Transverse colon (tissue), 4 donors: ENCODE data around the gene AP3M1. TPM values are rescaled to one million over a fixed set of nuclear protein-coding genes. Genes with fewer than 3 reads are reported as not detected.

Experiments
- DNase-seq: peaks from one replicate; pipeline ENCODE4 v3.0.0-alpha.2; 2019
- H3K27ac ChIP-seq, 4 donors: fragments of 200-600 bp; sonication (generic); 2 replicates each; pipeline ENCODE4 v1.5.1; 2016 to 2018; ENCODE audit warnings: inconsistent platforms in 4 of 4
- H3K27me3 ChIP-seq: fragments of 200-600 bp; sonication (generic); 2 replicates; pipeline ENCODE4 v1.5.1; 2017; ENCODE audit warnings: inconsistent platforms
- H3K36me3 ChIP-seq, 4 donors: fragments of 200-600 bp; sonication (generic); 2 replicates each; pipeline ENCODE4 v1.5.1; 2017 to 2019; ENCODE audit warnings: inconsistent platforms in 4 of 4
- H3K4me1 ChIP-seq, 4 donors: fragments of 200-600 bp; sonication (generic); 2 replicates each; pipeline ENCODE4 v1.5.1; 2017 to 2020; ENCODE audit warnings: inconsistent platforms in 4 of 4
- H3K4me3 ChIP-seq, 4 donors: fragments of 200-600 bp; sonication (generic); 1 replicate in 1 of 4; 2 replicates in 3 of 4; pipeline versions ENCODE4 v1.5.1 to v1.6.1; 2017 to 2019; ENCODE audit warnings: inconsistent platforms in 4 of 4
- H3K9me3 ChIP-seq, 2 donors: fragments of 200-600 bp; sonication (generic); 2 replicates each; pipeline ENCODE4 v1.5.1; 2017 to 2019; ENCODE audit warnings: inconsistent platforms in 2 of 2
- EP300 ChIP-seq: sonication (generic); formaldehyde crosslinking; IDR thresholded peaks from one replicate; pipeline ENCODE4 v1.6.1; 2017; ENCODE audit warnings: antibody characterized with exemption, low read depth
- POLR2A ChIP-seq: fragments of 450-650 bp; IDR thresholded peaks from one replicate; pipeline ENCODE4 v1.6.1; 2016; ENCODE audit warnings: antibody characterized with exemption, mild to moderate bottlenecking, moderate library complexity
- POLR2AphosphoS5 ChIP-seq, 3 donors: sonication (generic); formaldehyde crosslinking; IDR thresholded peaks; one replicate each; pipeline ENCODE4 v1.6.1; 2016; ENCODE audit warnings: antibody characterized with exemption in 3 of 3
- WGBS, 2 donors: methylation state at CpG; one replicate each; pipeline ENCODE4 v1.1.5; 2018; ENCODE audit warnings: low coverage in 1 of 2; 5-methylcytosine and 5-hydroxymethylcytosine counted together
- in situ Hi-C, 4 donors: fragments of 200-750 bp; cut with MboI; loops; one replicate each; pipeline versions ENCODE4 v1.15.0 to v1.15.1; 2017; ENCODE audit warnings: low sequenced_read_pairs in 3 of 4, low pct_ligation_motif_present in 1 of 4, low pct_unique_long_range_greater_than_20kb in 1 of 4
- intact Hi-C: fragments of 100-400 bp; cut with DNase I; formaldehyde crosslinking; loops from one replicate; pipeline ENCODE4 v1.15.1; 2023; ENCODE audit warnings: low total_unique reads
- total RNA-seq, 4 donors: library from RNA; depleted of rRNA; stranded (reverse); fragments of >200 nt; gene quantifications; one replicate each; pipeline ENCODE4 v1.1.0, GENCODE V29; 2016
- TF ChIP-seq, protein P1 (sequence below), 5 experiments: fragments of 200-600 bp in 3 of 5; fragments of 450-650 bp in 2 of 5; sonication (generic) in 3 of 5; IDR thresholded peaks; 1 replicate in 2 of 5; 2 replicates in 3 of 5; pipeline ENCODE4 v1.5.1; 2016 to 2017; ENCODE audit warnings: antibody characterized with exemption in 5 of 5, inconsistent platforms in 3 of 5, mild to moderate bottlenecking in 2 of 5, moderate library complexity in 1 of 5

The AP3M1 gene
- total RNA-seq, 4 donors from 2014 or later, result 10.1 to 27.3 (median 21.3) TPM

DNA sequence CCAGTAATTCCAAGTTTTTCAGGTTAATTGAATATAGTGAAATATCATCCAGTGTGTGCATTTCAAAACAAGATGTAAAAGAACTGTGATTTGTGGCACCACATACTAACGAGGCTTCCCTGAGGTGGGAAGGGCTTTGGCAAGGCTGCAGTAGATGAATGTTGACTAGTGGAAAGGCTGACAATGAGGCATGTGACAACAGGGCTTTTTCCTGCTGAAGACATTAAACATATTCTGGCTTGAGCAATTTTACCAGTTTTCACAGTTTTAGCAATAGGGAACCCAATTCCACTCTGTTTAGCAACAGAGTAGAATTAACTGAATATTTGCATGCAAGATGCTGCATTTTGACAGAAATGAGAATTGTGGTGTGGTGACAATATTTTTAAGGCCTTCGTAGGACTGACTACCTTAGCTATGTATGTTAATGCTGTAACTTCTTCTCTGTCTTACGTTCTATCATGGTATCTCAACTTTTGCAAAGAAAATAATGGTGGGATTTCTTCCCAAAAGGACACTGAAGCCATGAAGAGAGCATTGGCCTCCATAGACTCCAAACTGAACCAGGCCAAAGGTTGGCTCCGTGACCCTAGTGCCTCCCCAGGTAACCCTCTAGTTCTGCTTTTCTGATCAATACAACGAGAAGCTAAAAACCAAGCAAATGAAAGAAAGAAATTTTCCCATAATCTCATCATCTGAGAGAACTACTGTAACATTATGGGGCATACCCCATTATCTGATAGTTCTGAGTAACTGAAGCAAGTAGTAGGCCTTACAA lies 68.5 kb downstream of the AP3M1 start:
- H3K27me3 ChIP-seq, result no peaks in the 10 kb centered on the region
- peaks cover 0 to 13% (median 0%) of the 10 kb centered on the region in 4 donors for H3K36me3 ChIP-seq
- TF ChIP-seq POLR2AphosphoS5 (IDR thresholded peaks at IDR 0.05) (no peak), EP300 (no peak), POLR2A (no peak)
- TF ChIP-seq, protein P1, sequence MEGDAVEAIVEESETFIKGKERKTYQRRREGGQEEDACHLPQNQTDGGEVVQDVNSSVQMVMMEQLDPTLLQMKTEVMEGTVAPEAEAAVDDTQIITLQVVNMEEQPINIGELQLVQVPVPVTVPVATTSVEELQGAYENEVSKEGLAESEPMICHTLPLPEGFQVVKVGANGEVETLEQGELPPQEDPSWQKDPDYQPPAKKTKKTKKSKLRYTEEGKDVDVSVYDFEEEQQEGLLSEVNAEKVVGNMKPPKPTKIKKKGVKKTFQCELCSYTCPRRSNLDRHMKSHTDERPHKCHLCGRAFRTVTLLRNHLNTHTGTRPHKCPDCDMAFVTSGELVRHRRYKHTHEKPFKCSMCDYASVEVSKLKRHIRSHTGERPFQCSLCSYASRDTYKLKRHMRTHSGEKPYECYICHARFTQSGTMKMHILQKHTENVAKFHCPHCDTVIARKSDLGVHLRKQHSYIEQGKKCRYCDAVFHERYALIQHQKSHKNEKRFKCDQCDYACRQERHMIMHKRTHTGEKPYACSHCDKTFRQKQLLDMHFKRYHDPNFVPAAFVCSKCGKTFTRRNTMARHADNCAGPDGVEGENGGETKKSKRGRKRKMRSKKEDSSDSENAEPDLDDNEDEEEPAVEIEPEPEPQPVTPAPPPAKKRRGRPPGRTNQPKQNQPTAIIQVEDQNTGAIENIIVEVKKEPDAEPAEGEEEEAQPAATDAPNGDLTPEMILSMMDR (IDR thresholded peaks at IDR 0.05), result no peak
- intact Hi-C loops, result loop anchor here (5.0 kb wide), 1 partner anchor 195 kb away; no protein-coding TSS in a partner anchor
- 67 to 74% methylated on average over 3 to 5 of the region's 5 CpGs for WGBS, 2 donors
- peaks cover 0 to 34% (median 13%) of the 10 kb centered on the region in 4 donors for H3K4me1 ChIP-seq
- in situ Hi-C loops, result loop anchor here in 3 of 4 donors (10.0 to 25.0 kb wide), 3 partner anchors 187 to 197 kb away; no protein-coding TSS in a partner anchor
- DNase-seq, result no peak
- H3K4me3 ChIP-seq, result no peak overlapping the region
- no peaks in the 10 kb centered on the region for H3K9me3 ChIP-seq
- no peak overlapping the region for H3K27ac ChIP-seq

DNA sequence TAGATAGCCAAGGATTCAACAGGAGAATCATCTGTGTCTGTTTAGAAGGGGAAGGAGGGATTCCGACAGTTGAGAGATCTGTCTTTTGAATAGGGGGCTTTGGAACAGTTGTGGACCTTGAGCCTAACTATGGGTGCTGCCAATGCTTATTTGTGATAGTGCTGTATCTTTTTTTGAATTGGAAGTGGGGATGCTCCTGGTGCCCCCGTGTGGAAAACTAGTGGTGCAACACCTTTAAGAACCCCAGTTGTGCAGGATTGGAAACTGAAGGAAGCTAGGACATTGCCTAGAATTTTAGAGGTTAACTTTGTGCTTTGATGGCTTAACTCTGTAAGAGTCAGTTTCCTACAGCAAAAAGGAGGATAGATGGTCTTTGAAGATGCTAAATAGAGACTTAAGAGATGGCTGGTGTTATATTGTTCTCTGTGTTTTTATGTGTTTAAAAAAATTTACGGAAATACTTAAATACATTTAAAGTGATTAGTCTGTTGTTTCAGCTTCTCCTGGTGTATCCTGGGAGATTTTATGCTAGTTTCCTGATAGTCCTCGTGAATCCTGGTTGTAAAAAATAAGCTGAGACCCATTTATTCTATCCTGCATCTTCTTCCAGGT lies 69.3 kb downstream of the AP3M1 start:
- H3K27ac ChIP-seq, result peak overlapping the region in 1 of 4 donors; percentile 31
- peaks cover 0 to 13% (median 0%) of the 10 kb centered on the region in 4 donors for H3K36me3 ChIP-seq
- TF ChIP-seq POLR2A (no peak), POLR2AphosphoS5 (IDR thresholded peaks at IDR 0.05) (no peak), EP300 (no peak)
- TF ChIP-seq, protein P1 (IDR thresholded peaks at IDR 0.05), result peak; percentile 56 to 73 (median 64)
- H3K4me3 ChIP-seq, result no peak overlapping the region
- no peaks in the 10 kb centered on the region for H3K9me3 ChIP-seq
- H3K4me1 ChIP-seq, result peaks cover 0 to 42% (median 13%) of the 10 kb centered on the region in 4 donors
- DNase-seq, result peak; percentile 42
- WGBS, 2 donors, result 55 to 56% methylated on average over 4 of the region's 4 CpGs
- in situ Hi-C loops (loop anchor here in 3 of 4 donors (10.0 to 25.0 kb wide), 3 partner anchors 186 to 196 kb away; no protein-coding TSS in a partner anchor), intact Hi-C loops (loop anchor here (5.0 kb wide), 1 partner anchor 194 kb away; no protein-coding TSS in a partner anchor)
- no peaks in the 10 kb centered on the region for H3K27me3 ChIP-seq

DNA sequence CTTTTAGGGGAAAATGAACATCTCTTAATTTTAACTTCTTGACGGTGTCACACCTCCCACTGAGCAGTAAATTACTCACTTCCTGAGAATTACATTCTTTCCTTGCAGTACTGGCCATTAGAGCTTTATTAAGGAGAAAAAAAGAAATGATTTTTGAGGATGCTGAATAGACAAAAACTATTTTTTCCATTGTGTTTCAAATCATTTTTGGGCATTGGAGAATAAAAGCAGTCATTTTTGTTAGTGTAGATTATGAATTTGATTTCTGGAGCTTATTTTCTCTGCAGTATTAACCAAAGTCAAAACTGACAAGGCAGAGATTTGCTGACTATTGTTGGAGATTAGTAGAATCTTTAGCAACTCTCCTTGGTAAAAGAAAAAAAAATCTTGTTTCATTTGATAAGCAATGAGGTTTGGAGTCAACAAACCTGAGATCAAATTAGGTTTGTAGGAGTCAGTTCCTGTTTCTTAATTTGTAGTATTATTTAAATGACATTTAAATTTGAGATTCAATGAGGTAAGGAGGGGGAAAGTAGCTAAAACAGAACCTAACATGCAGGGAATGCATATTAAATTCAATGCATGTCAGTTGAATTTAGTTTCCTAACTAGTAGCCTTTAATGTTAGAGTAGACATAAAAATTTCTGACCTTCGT lies 70.6 kb downstream of the AP3M1 start:
- Histone ChIP-seq H3K27ac (peak overlapping the region in 1 of 4 donors; percentile 23), H3K9me3 (no peaks in the 10 kb centered on the region), H3K4me1 (peaks cover 0 to 42% (median 13%) of the 10 kb centered on the region in 4 donors), H3K4me3 (no peak overlapping the region), H3K27me3 (no peaks in the 10 kb centered on the region), H3K36me3 (peaks cover 0 to 17% (median 5%) of the 10 kb centered on the region in 4 donors)
- in situ Hi-C loops (loop anchor here in 3 of 4 donors (10.0 to 25.0 kb wide), 3 partner anchors 185 to 195 kb away; no protein-coding TSS in a partner anchor), intact Hi-C loops (loop anchor here (5.0 kb wide), 1 partner anchor 193 kb away; no protein-coding TSS in a partner anchor)
- no peak for TF ChIP-seq EP300
- no peak for TF ChIP-seq POLR2AphosphoS5 (IDR thresholded peaks at IDR 0.05)
- no peak for TF ChIP-seq POLR2A
- TF ChIP-seq, protein P1 (IDR thresholded peaks at IDR 0.05), result no peak
- WGBS, 2 donors, result 61 to 62% methylated on average over 2 of the region's 2 CpGs
- DNase-seq, result no peak
